IPS-18a (cell line): ENCODE data around the gene MAST4.

Experiments used
- H3K27ac ChIP-seq: one replicate; pipeline ENCODE4 v1.5.1; 2013; ENCODE audit warnings: low read length
- H3K27me3 ChIP-seq: one replicate; pipeline ENCODE4 v1.6.1; 2013; ENCODE audit warnings: mild to moderate bottlenecking, low read length; ENCODE audit not compliant: control insufficient read depth, insufficient read depth
- H3K36me3 ChIP-seq: one replicate; pipeline ENCODE4 v1.6.1; 2013; ENCODE audit warnings: low read depth, low read length; ENCODE audit not compliant: control insufficient read depth
- H3K4me1 ChIP-seq: one replicate; pipeline ENCODE4 v1.6.1; 2013; ENCODE audit warnings: low read depth, low read length; ENCODE audit not compliant: control insufficient read depth
- H3K4me3 ChIP-seq: one replicate; pipeline ENCODE4 v1.5.1; 2013; ENCODE audit warnings: low read length
- H3K9ac ChIP-seq: one replicate; pipeline ENCODE4 v1.6.1; 2013; ENCODE audit warnings: mild to moderate bottlenecking, low read length, moderate library complexity
- H3K9me3 ChIP-seq: one replicate; pipeline ENCODE4 v1.6.1; 2013; ENCODE audit warnings: low read depth, low read length; ENCODE audit not compliant: control insufficient read depth

MAST4 gene

GRCh38 chr5:66891184-66891925, 295.2 kb downstream of the MAST4 start:
- H3K36me3 ChIP-seq: no peaks in the 10 kb centered on the region
- H3K4me1 ChIP-seq: peaks cover 6% of the 10 kb centered on the region
- no peak overlapping the region for H3K27ac ChIP-seq
- H3K9ac ChIP-seq: no peak overlapping the region
- no peaks in the 10 kb centered on the region for H3K27me3 ChIP-seq
- H3K9me3 ChIP-seq: no peaks in the 10 kb centered on the region
- no peak overlapping the region for H3K4me3 ChIP-seq

- Histone ChIP-seq H3K27ac (no peak overlapping the region), H3K9me3 (no peaks in the 10 kb centered on the region), H3K4me1 (peaks cover 6% of the 10 kb centered on the region), H3K36me3 (no peaks in the 10 kb centered on the region), H3K4me3 (no peak overlapping the region), H3K27me3 (no peaks in the 10 kb centered on the region), H3K9ac (no peak overlapping the region)
Measured at GRCh38 chr5:66892716-66893115, 296.5 kb downstream of the MAST4 start.

DNA sequence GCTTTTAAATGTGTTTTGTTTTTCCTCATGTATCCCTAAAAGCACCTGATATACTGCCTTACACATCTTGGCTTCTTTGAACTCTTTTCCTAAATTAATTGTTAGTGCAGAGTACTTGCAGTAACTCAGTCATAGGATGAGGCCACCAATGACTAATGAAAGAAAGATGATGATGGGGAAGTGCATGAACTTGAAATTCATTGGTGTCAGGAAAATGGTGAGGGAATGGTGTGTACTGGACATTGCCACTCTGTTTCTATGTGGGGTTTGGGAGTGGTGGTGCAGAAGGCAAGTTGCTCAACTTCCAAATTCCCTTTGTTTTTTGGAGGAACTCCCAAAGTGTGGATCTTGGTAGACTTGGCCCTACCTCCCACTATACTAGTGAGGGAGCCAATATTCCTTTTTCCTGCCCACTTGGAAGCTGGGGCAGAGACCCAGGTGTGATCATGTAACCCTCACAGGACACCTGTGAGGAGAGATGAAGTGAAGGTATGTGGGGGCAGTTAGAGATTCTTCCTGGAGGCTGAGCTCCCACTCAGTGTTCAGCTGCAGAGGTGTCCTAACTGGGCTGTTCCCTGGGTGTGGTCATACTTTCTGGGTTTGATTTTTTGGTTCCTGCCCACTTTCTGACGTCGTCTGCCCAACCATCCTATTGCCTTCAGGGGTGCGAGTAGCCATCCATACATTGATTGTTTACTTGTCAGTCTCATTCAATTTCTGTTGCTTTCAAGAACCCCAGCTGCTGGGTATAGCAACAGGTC, 298.5 kb downstream of the MAST4 start:
- Histone ChIP-seq H3K9me3 (no peaks in the 10 kb centered on the region), H3K36me3 (no peaks in the 10 kb centered on the region), H3K27me3 (no peaks in the 10 kb centered on the region), H3K9ac (no peak overlapping the region), H3K27ac (no peak overlapping the region), H3K4me3 (no peak overlapping the region), H3K4me1 (peaks cover 9% of the 10 kb centered on the region)

- Histone ChIP-seq H3K4me1 (peaks cover 8% of the 10 kb centered on the region), H3K4me3 (no peak overlapping the region), H3K27me3 (peaks cover 10% of the 10 kb centered on the region), H3K36me3 (no peaks in the 10 kb centered on the region), H3K27ac (no peak overlapping the region), H3K9ac (no peak overlapping the region), H3K9me3 (no peaks in the 10 kb centered on the region)
Measured at GRCh38 chr5:66896171-66896570, 300.0 kb downstream of the MAST4 start.

DNA sequence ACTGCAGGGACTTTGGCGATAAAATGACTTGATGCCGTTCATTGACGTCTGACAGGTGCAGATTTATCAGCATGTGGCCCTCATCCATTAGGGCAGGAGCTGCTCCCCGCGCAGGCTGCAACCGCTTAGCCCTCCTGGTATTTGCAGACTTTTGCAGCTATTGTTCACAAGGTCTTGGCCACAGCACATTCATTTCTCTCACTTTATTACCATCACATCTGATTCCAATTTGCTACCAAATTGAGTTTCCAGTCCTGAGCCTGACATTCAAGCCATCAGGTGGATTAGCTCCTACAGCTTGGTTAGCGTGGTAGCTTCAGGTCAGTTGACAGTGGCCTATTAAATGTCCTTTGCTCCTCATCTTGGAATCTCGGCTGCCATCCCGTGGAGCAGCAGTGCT, 301.2 kb downstream of the MAST4 start:
- H3K27ac ChIP-seq: no peak overlapping the region
- no peak overlapping the region for H3K4me3 ChIP-seq
- H3K27me3 ChIP-seq: peaks cover 22% of the 10 kb centered on the region
- H3K9me3 ChIP-seq: no peaks in the 10 kb centered on the region
- peaks cover 3% of the 10 kb centered on the region for H3K4me1 ChIP-seq
- H3K9ac ChIP-seq: no peak overlapping the region
- H3K36me3 ChIP-seq: no peaks in the 10 kb centered on the region

- Histone ChIP-seq H3K4me3 (no peak overlapping the region), H3K9me3 (no peaks in the 10 kb centered on the region), H3K9ac (no peak overlapping the region), H3K4me1 (peaks cover 8% of the 10 kb centered on the region), H3K36me3 (no peaks in the 10 kb centered on the region), H3K27ac (no peak overlapping the region), H3K27me3 (peaks cover 33% of the 10 kb centered on the region)
Measured at GRCh38 chr5:66898241-66898995, 302.2 kb downstream of the MAST4 start.

- Histone ChIP-seq H3K4me3 (no peak overlapping the region), H3K4me1 (peaks cover 32% of the 10 kb centered on the region), H3K27me3 (peaks cover 81% of the 10 kb centered on the region), H3K36me3 (no peaks in the 10 kb centered on the region), H3K9me3 (no peaks in the 10 kb centered on the region), H3K9ac (no peak overlapping the region), H3K27ac (no peak overlapping the region)
Measured at GRCh38 chr5:66903218-66903617, 307.0 kb downstream of the MAST4 start.

DNA sequence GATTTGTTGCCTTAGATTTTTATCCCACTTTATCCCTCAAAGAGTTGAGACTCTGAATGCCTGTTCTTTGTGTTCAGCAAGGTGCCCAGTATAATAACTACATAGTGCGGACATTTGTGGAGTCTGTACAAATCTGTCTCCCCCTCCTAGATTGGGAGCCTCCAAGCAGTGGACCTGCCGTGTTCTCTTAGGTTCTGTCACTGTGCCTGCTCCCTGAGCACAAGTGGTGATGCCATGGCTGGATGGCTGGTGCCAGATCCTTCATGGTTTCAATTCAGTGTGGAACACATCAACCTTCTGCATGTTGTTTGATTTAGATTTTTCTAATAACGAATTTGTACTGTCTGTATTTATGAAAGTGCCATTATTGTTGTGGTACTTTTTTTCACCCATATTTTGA, 307.5 kb downstream of the MAST4 start:
- H3K27ac ChIP-seq: no peak overlapping the region
- no peaks in the 10 kb centered on the region for H3K36me3 ChIP-seq
- peaks cover 85% of the 10 kb centered on the region for H3K27me3 ChIP-seq
- no peak overlapping the region for H3K9ac ChIP-seq
- peak overlapping the region; percentile 6 for H3K4me3 ChIP-seq
- no peaks in the 10 kb centered on the region for H3K9me3 ChIP-seq
- peaks cover 34% of the 10 kb centered on the region for H3K4me1 ChIP-seq

GRCh38 chr5:66904189-66904588, 308.0 kb downstream of the MAST4 start:
- Histone ChIP-seq H3K9ac (no peak overlapping the region), H3K27ac (no peak overlapping the region), H3K9me3 (no peaks in the 10 kb centered on the region), H3K4me1 (peaks cover 34% of the 10 kb centered on the region), H3K27me3 (peaks cover 85% of the 10 kb centered on the region), H3K36me3 (no peaks in the 10 kb centered on the region), H3K4me3 (peak overlapping the region; percentile 16)

GRCh38 chr5:66906021-66906420, 309.8 kb downstream of the MAST4 start:
- Histone ChIP-seq H3K36me3 (no peaks in the 10 kb centered on the region), H3K27ac (no peak overlapping the region), H3K27me3 (peaks cover 75% of the 10 kb centered on the region), H3K9me3 (no peaks in the 10 kb centered on the region), H3K4me1 (peaks cover 31% of the 10 kb centered on the region), H3K4me3 (no peak overlapping the region), H3K9ac (no peak overlapping the region)

- Histone ChIP-seq H3K9ac (no peak overlapping the region), H3K4me1 (peaks cover 27% of the 10 kb centered on the region), H3K27me3 (peaks cover 54% of the 10 kb centered on the region), H3K4me3 (no peak overlapping the region), H3K9me3 (no peaks in the 10 kb centered on the region), H3K27ac (no peak overlapping the region), H3K36me3 (no peaks in the 10 kb centered on the region)
Measured at GRCh38 chr5:66908230-66908629, 312.0 kb downstream of the MAST4 start.
